PC-9 (cell line): Measurements from ENCODE around the gene TMEM53. TPM values are rescaled to one million over a fixed set of nuclear protein-coding genes. Genes with fewer than 3 reads are reported as not detected.

ENCODE experiments used
- BruUV-seq: library from RNA; stranded (reverse); fragments of 400-500 nt; replicated peaks from 2 replicates; lab custom pipeline; 2021; lab: Mats Ljungman, UMichigan
- CTCF ChIA-PET: fragments of 300-600 bp; sonication (Branson Sonifier 250); formaldehyde crosslinking; loops from one replicate; lab custom pipeline; 2022; ENCODE audit warnings: antibody characterized with exemption; lab: Charles Lee
- POLR2A ChIA-PET: fragments of 300-600 bp; sonication (Branson Sonifier 250); formaldehyde crosslinking; loops from one replicate; lab custom pipeline; 2022; ENCODE audit warnings: antibody characterized with exemption; ENCODE audit not compliant: unreplicated experiment; lab: Charles Lee
- DNase-seq, 2 experiments: peaks; one replicate each; pipeline versions ENCODE4 v3.0.0 to v3.0.0-alpha.2; 2015 to 2022; ENCODE audit warnings: mixed read lengths in 1 of 2
- H2AFZ ChIP-seq: fragments of 200-600 bp; sonication (generic); 2 replicates; pipeline ENCODE4 v1.8.1; 2017; ENCODE audit warnings: antibody characterized with exemption
- H3F3A ChIP-seq: fragments of 200-600 bp; sonication (generic); 2 replicates; pipeline ENCODE4 v1.8.1; 2017; ENCODE audit warnings: antibody characterized with exemption, mild to moderate bottlenecking, low read depth; ENCODE audit not compliant: insufficient read depth
- H3K27ac ChIP-seq: fragments of 200-600 bp; sonication (generic); 2 replicates; pipeline ENCODE4 v1.6.1; 2016; ENCODE audit warnings: mixed run types
- H3K27me3 ChIP-seq: fragments of 200-600 bp; sonication (generic); 2 replicates; pipeline ENCODE4 v1.6.1; 2016; ENCODE audit warnings: low read depth, mixed run types; ENCODE audit not compliant: insufficient read depth
- H3K36me3 ChIP-seq: fragments of 200-600 bp; sonication (generic); 2 replicates; pipeline ENCODE4 v1.6.1; 2016; ENCODE audit warnings: low read depth, mixed run types
- H3K4me1 ChIP-seq: fragments of 200-600 bp; sonication (generic); replicated peaks from 2 replicates; pipeline ENCODE4 v1.6.1; 2016; ENCODE audit warnings: mixed run types; ENCODE audit not compliant: insufficient read depth
- H3K4me2 ChIP-seq: fragments of 200-600 bp; sonication (generic); 2 replicates; pipeline ENCODE4 v1.6.1; 2017; ENCODE audit warnings: mixed run types
- H3K4me3 ChIP-seq: fragments of 200-600 bp; sonication (generic); 2 replicates; pipeline ENCODE4 v1.6.1; 2016; ENCODE audit warnings: mixed run types
- H3K79me2 ChIP-seq: fragments of 200-600 bp; sonication (generic); 2 replicates; pipeline ENCODE4 v1.6.1; 2017; ENCODE audit warnings: low read depth, mixed run types
- H3K9me2 ChIP-seq: fragments of 200-600 bp; sonication (generic); 2 replicates; pipeline ENCODE4 v1.8.1; 2017; ENCODE audit warnings: mild to moderate bottlenecking; ENCODE audit not compliant: insufficient read depth
- H3K9me3 ChIP-seq: fragments of 200-600 bp; sonication (generic); 2 replicates; pipeline ENCODE4 v1.8.1; 2016; ENCODE audit warnings: low read depth; ENCODE audit not compliant: insufficient read depth
- H4K20me1 ChIP-seq: fragments of 200-600 bp; sonication (generic); 2 replicates; pipeline ENCODE4 v1.8.1; 2017; ENCODE audit not compliant: insufficient read depth
- CTCF ChIP-seq: fragments of 200-600 bp; sonication (generic); conservative IDR thresholded peaks from 2 replicates; pipeline ENCODE4 v1.6.1; 2017; ENCODE audit warnings: mixed run types, antibody characterized with exemption, mild to moderate bottlenecking, moderate library complexity
- EZH2 ChIP-seq: fragments of 200-600 bp; sonication (generic); IDR thresholded peaks from 2 replicates; pipeline ENCODE4 v1.8.0; 2017; ENCODE audit warnings: antibody characterized with exemption, low read depth
- intact Hi-C: fragments of 100-400 bp; cut with micrococcal nuclease; formaldehyde crosslinking; loops from one replicate; pipeline ENCODE4 v1.10.0; 2022; ENCODE audit not compliant: unreplicated experiment
- total RNA-seq: library from RNA; stranded (reverse); gene quantifications from 2 replicates; pipeline ENCODE4 v1.2.3, GENCODE V29; 2021

The TMEM53 gene
- total RNA-seq, 1 experiment from 2014 or later: 36.1 TPM

- intact Hi-C loops: no loop called here
- no peak overlapping the region for H3K27ac ChIP-seq
- H3K4me1 ChIP-seq: peaks cover 36% of the 10 kb centered on the region
- no peaks in the 10 kb centered on the region for H3K9me2 ChIP-seq
- POLR2A ChIA-PET: no interaction called here
- no peak for DNase-seq
- no peak overlapping the region for H3K4me2 ChIP-seq
- BruUV-seq: no TSS peak
- H2AFZ ChIP-seq: no peak overlapping the region
- no peak overlapping the region for H3K4me3 ChIP-seq
- no peaks in the 10 kb centered on the region for H3K27me3 ChIP-seq
- no peaks in the 10 kb centered on the region for H4K20me1 ChIP-seq
- CTCF ChIA-PET: no interaction called here
- no peaks in the 10 kb centered on the region for H3K79me2 ChIP-seq
- H3K9me3 ChIP-seq: no peaks in the 10 kb centered on the region
- H3F3A ChIP-seq: peaks cover 43% of the 10 kb centered on the region; the same call in 1 of the 2 replicates
- H3K36me3 ChIP-seq: no peaks in the 10 kb centered on the region
- TF ChIP-seq EZH2 (no peak), CTCF (no peak)
Measured at GRCh38 chr1:44723064-44723463, 48.8 kb upstream of the TMEM53 start.

GRCh38 chr1:44721485-44722361 lies 47.4 kb upstream of the TMEM53 start:
- Histone ChIP-seq H3K4me3 (peak overlapping the region; percentile 21; the same call in 1 of the 2 replicates), H3F3A (peaks cover 36% of the 10 kb centered on the region; the same call in 1 of the 2 replicates), H3K36me3 (no peaks in the 10 kb centered on the region), H3K79me2 (no peaks in the 10 kb centered on the region), H2AFZ (peak overlapping the region; percentile 34), H3K9me3 (no peaks in the 10 kb centered on the region), H3K27me3 (no peaks in the 10 kb centered on the region), H3K4me2 (peak overlapping the region; percentile 71), H4K20me1 (no peaks in the 10 kb centered on the region), H3K4me1 (peaks cover 26% of the 10 kb centered on the region), H3K9me2 (no peaks in the 10 kb centered on the region), H3K27ac (peak overlapping the region; percentile 89)
- intact Hi-C loops: no loop called here
- BruUV-seq: TSS peak; percentile 99
- TF ChIP-seq CTCF (no peak), EZH2 (no peak)
- ChIA-PET CTCF (interaction anchor here (0.6 kb wide), 1 partner anchor 9 kb away, joined by 3 read pairs; the partner anchor contains the start of gene RNU5D-1), POLR2A (interaction anchor here (0.5 to 1.6 kb wide), 26 partner anchors 9 to 1513 kb away, joined by 3 to 78 read pairs (median 4); partner anchors contain the start of genes ARMH1, HECTD3, RNU5D-1 and TMEM53)
- peak; percentile 70 to 97 for DNase-seq

GRCh38 chr1:44720281-44720680 lies 46.0 kb upstream of the TMEM53 start:
- intact Hi-C loops: no loop called here
- ChIA-PET CTCF (interaction anchor here (0.6 kb wide), 3 partner anchors 73 to 779 kb away, joined by 4 to 13 read pairs (median 8); no protein-coding TSS in a partner anchor), POLR2A (interaction anchor here (0.5 kb wide), 1 partner anchor 864 kb away, joined by 3 read pairs; no protein-coding TSS in a partner anchor)
- H3K79me2 ChIP-seq: no peaks in the 10 kb centered on the region
- no peak overlapping the region; the same call in 1 of the 2 replicates for H3K4me2 ChIP-seq
- 0 out of 2 replicates have a peak overlapping the region, but pooled peaks have one; percentile 89 for H3K27ac ChIP-seq
- H3K9me3 ChIP-seq: no peaks in the 10 kb centered on the region
- H4K20me1 ChIP-seq: no peaks in the 10 kb centered on the region
- DNase-seq: no peak
- H3F3A ChIP-seq: peaks cover 31% of the 10 kb centered on the region; the same call in 1 of the 2 replicates
- no peaks in the 10 kb centered on the region for H3K27me3 ChIP-seq
- no peak overlapping the region for H2AFZ ChIP-seq
- TF ChIP-seq EZH2: no peak
- no peak for TF ChIP-seq CTCF
- no peak overlapping the region for H3K4me3 ChIP-seq
- peaks cover 18% of the 10 kb centered on the region for H3K4me1 ChIP-seq
- no peaks in the 10 kb centered on the region for H3K9me2 ChIP-seq
- H3K36me3 ChIP-seq: no peaks in the 10 kb centered on the region
- BruUV-seq: no TSS peak
